Gastroesophageal sphincter (tissue), 2 donors: ENCODE measurements around the gene STK32C.

Experiments
- EP300 ChIP-seq: sonication (generic); formaldehyde crosslinking; IDR thresholded peaks from one replicate; pipeline ENCODE4 v1.6.1; 2017; ENCODE audit warnings: antibody characterized with exemption, mild to moderate bottlenecking
- POLR2A ChIP-seq, 2 donors: fragments of 450-650 bp; IDR thresholded peaks; one replicate each; pipeline ENCODE4 v1.6.1; 2017; ENCODE audit warnings: antibody characterized with exemption in 2 of 2, mild to moderate bottlenecking in 2 of 2, moderate library complexity in 1 of 2

DNA sequence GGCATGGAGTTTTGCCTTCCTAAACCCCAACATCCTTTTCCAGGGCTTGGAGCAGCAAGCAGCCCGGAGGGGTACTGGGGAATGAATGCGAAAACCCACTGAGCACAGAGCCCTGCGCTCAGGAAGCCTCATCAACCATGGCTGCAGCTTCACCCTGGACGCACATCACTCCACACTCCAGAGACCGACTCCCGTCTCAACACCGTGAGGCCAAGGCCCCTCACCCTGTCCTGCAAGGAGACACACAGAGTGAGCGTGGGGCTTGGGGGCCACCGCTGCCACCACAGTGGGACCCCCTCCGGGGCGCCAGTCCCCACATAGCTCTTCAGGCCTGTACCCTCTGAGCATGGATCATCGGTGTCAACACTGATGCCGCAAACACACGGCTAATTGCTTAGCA is 79.1 kb downstream of the STK32C start:
- TF ChIP-seq EP300, result no peak
- no peak for TF ChIP-seq POLR2A (IDR thresholded peaks at IDR 0.05)
